22Rv1 (cell line): Measurements from ENCODE around the gene NUDT4.

ENCODE experiments used
- H3K27ac ChIP-seq: fragments of 450-650 bp; 2 replicates; pipeline ENCODE4 v1.5.1; 2017
- CTCF ChIP-seq: fragments of 450-650 bp; IDR thresholded peaks from 2 replicates; pipeline ENCODE4 v1.5.1; 2017; ENCODE audit warnings: mild to moderate bottlenecking
- ZFX ChIP-seq: fragments of 450-650 bp; IDR thresholded peaks from 2 replicates; pipeline ENCODE4 v1.6.1; 2017; ENCODE audit warnings: antibody characterized with exemption, borderline replicate concordance

NUDT4 gene

GRCh38 chr12:93440043-93440835, 62.5 kb downstream of the NUDT4 start:
- H3K27ac ChIP-seq, result no peak overlapping the region
- no peak for TF ChIP-seq ZFX
- TF ChIP-seq CTCF, result no peak

DNA sequence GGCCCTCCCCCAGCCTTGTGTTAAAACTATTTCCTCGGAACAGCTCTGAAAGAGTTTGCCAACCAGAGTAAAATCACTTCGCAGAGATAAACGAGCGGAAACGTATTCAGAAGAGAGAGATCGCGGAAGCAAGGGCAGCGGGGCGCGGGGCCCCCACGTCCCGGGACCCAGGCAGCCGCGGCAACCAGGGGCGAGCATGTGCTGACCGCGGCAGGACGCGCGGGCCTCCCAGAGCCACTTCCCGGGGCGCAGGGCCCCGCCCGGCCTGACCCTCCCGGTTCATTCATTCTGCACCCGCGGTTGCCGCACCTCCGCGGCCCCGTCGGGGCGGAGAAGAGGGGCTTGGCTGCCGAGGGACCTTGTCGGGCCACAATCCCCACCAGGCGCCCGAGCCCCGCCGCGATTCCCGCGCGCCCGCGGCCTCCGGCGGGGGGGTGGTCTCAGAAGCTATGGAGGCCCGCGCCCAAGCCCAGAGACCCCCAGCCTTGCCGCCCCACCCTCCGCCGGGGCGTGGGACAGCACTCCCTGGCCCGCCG, 63.4 kb downstream of the NUDT4 start:
- TF ChIP-seq CTCF, result no peak
- TF ChIP-seq ZFX, result no peak
- peak overlapping the region; percentile 97 for H3K27ac ChIP-seq

DNA sequence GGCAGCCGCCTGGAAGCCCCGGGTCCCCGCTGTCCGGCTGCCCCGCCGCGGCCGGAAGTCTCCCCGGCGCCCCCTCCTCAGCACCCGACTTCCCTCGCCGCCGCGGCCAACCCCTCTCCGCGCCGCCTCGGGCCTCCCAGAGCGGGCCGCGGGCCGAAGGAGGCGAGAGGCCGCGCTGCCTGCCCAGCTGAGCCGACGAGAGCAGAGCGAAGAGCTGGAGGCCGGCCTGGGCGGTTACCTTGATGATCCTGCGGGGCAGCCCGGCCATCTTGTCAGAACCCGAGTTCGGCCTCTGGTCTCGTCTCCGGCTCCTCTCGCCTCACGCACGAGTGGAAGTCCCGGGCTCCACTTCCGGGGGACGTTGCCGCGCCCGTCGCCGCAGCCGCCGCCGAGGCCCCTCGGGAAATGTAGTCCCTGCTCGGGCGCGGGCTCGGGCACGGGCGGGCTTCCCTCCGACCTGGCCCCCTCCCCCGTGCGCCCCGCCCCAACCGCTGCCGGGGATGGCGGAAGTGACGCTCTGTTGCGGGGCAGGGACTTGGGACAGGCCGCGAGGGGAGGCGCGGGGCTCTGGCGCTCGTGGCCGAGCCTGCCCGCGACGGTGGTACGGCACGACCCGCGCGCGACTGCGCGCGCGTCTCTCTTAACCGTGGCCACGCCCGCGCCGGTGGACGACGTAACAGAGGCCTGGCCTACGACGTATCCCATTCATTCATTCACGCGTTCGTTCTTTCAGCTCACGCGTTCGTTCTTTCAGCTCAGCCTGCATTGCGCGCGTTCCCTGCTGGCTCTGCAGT, 64.1 kb downstream of the NUDT4 start, which contains the start of gene UBE2N:
Gene UBE2N, minus strand, starts transcription at position 331 of the 794 bp plus-strand sequence. Its CDS starts 63 bp downstream, at position 268.
- TF ChIP-seq ZFX, result no peak
- no peak; the same call in 1 of the 2 replicates for TF ChIP-seq CTCF
- peak within 1 kb of the TSS; percentile 97 for H3K27ac ChIP-seq

GRCh38 chr12:93442411-93443340, 65.0 kb downstream of the NUDT4 start:
- peak overlapping the region; percentile 97 for H3K27ac ChIP-seq
- TF ChIP-seq CTCF (no peak), ZFX (no peak)

DNA sequence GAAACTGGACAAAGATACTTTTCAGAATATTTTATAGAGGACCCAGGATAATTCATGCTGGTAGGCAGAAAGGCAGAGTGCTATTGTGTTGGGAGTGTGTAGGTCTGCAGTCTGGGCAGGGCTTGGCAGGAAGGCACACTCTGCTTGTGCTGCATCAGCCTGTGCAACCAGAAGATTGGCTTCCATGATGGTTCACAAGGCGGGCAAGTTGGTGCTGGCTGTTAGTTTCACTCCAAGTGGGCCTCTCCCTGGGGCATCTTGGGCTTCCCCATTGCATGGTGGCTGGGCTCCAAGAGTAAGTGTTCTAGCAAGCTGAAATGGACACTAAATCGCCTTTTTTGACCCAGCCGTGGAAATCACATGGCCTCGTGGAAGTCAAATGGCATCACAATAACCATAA, 65.9 kb downstream of the NUDT4 start:
- TF ChIP-seq ZFX (no peak), CTCF (no peak)
- peak overlapping the region; percentile 97 for H3K27ac ChIP-seq

DNA sequence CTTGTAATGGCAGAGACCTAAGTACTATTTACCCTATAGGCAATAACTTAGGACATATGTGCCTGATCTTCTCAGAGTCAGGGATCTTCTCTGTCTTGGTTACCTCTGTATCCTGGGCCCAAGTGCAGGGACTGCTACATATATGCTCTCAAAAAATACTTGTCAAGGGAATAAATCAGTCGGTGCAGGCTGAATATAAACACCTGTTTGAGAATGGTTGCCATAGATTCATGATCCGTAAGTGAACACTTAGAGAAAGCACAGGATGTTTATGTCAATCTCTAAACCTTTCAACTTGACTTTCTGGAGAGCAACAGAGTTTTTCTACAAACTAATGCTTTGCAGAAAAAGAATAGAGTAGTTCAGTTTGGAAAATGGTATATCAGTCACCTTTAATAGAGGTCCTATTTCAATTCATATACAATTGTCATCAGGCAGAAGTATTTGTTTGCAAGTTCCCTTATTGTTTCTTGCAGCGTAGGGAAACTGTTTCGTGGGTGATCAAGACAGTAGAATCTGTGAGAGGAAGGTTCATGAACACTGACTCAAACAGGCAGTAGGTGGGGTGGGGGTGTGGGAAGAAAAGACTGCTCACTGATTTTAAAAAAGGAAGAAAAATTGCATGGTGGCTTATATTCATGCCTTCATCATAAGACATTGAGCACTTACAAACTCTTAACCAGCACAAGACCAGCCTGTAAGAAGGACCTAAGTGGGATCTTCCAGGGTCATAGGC, 70.0 kb downstream of the NUDT4 start:
- TF ChIP-seq ZFX (no peak), CTCF (no peak)
- H3K27ac ChIP-seq, result no peak overlapping the region
